H9 (cell line): ENCODE data around the gene VEGFC. TPM values are rescaled to one million over a fixed set of nuclear protein-coding genes. Genes with fewer than 3 reads are reported as not detected.

Source experiments
- DNase-seq: peaks from one replicate; pipeline ENCODE4 v3.0.0-alpha.2; 2017
- H2AFZ ChIP-seq: one replicate; pipeline ENCODE4 v1.6.1; 2013; ENCODE audit warnings: mild to moderate bottlenecking, low read length, control low read depth, moderate library complexity
- H2AK5ac ChIP-seq: 2 replicates; pipeline ENCODE4 v1.6.1; 2013; ENCODE audit warnings: low read length, control low read depth, mixed read lengths; ENCODE audit not compliant: insufficient read length
- H2BK120ac ChIP-seq: one replicate; pipeline ENCODE4 v1.6.1; 2013; ENCODE audit warnings: low read depth, mild to moderate bottlenecking, low read length, control low read depth, inconsistent platforms; ENCODE audit not compliant: poor library complexity, severe bottlenecking
- H2BK12ac ChIP-seq: 2 replicates; pipeline ENCODE4 v1.6.1; 2013; ENCODE audit warnings: low read length, control low read depth, mixed read lengths, low read depth; ENCODE audit not compliant: insufficient read length
- H2BK15ac ChIP-seq: 2 replicates; pipeline ENCODE4 v1.6.1; 2013; ENCODE audit warnings: low read depth, low read length, control low read depth
- H2BK20ac ChIP-seq: one replicate; pipeline ENCODE4 v1.6.1; 2013; ENCODE audit warnings: low read depth, mild to moderate bottlenecking, low read length, control low read depth, inconsistent platforms; ENCODE audit not compliant: poor library complexity, severe bottlenecking
- H2BK5ac ChIP-seq: 2 replicates; pipeline ENCODE4 v1.6.1; 2013; ENCODE audit warnings: low read length, control low read depth, mixed read lengths; ENCODE audit not compliant: insufficient read length
- H3K14ac ChIP-seq: 2 replicates; pipeline ENCODE4 v1.6.1; 2013; ENCODE audit warnings: low read length, control low read depth; ENCODE audit not compliant: insufficient read depth
- H3K18ac ChIP-seq: 2 replicates; pipeline ENCODE4 v1.6.1; 2013; ENCODE audit warnings: low read depth, mild to moderate bottlenecking, mixed read lengths, low read length, control low read depth; ENCODE audit not compliant: insufficient read length
- H3K23ac ChIP-seq: 2 replicates; pipeline ENCODE4 v1.6.1; 2013; ENCODE audit warnings: low read length, control low read depth, mixed read lengths, low read depth; ENCODE audit not compliant: insufficient read length
- H3K23me2 ChIP-seq: 2 replicates; pipeline ENCODE4 v1.6.1; 2013; ENCODE audit warnings: low read depth, mild to moderate bottlenecking, mixed read lengths, low read length, control low read depth; ENCODE audit not compliant: insufficient read length, poor library complexity, severe bottlenecking
- H3K27ac ChIP-seq: 2 replicates; pipeline ENCODE4 v1.5.1; 2013; ENCODE audit warnings: low read length, control low read depth, mixed read lengths, low read depth; ENCODE audit not compliant: insufficient read length
- H3K27me3 ChIP-seq: 2 replicates; pipeline ENCODE4 v1.6.1; 2013; ENCODE audit warnings: low read length, control low read depth, inconsistent platforms; ENCODE audit not compliant: insufficient read depth
- H3K4ac ChIP-seq: 2 replicates; pipeline ENCODE4 v1.6.1; 2013; ENCODE audit warnings: low read depth, mild to moderate bottlenecking, control low read depth, inconsistent platforms, low read length, moderate library complexity
- H3K4me1 ChIP-seq: 2 replicates; pipeline ENCODE4 v1.6.1; 2013; ENCODE audit warnings: low read length, control low read depth, inconsistent platforms; ENCODE audit not compliant: insufficient read depth
- H3K4me2 ChIP-seq: 2 replicates; pipeline ENCODE4 v1.6.1; 2013; ENCODE audit warnings: low read length, control low read depth, mixed read lengths; ENCODE audit not compliant: insufficient read length, insufficient read depth
- H3K56ac ChIP-seq: 2 replicates; pipeline ENCODE4 v1.6.1; 2013; ENCODE audit warnings: low read depth, mild to moderate bottlenecking, mixed read lengths, low read length, control low read depth; ENCODE audit not compliant: insufficient read length
- H3K79me1 ChIP-seq: 2 replicates; pipeline ENCODE4 v1.6.1; 2013; ENCODE audit warnings: low read depth, mild to moderate bottlenecking, moderate library complexity, low read length, control low read depth, inconsistent platforms; ENCODE audit not compliant: insufficient read depth, poor library complexity, severe bottlenecking
- H3K79me2 ChIP-seq: 2 replicates; pipeline ENCODE4 v1.6.1; 2013; ENCODE audit warnings: low read length, control low read depth, inconsistent platforms; ENCODE audit not compliant: insufficient read depth
- H3K9ac ChIP-seq: 2 replicates; pipeline ENCODE4 v1.6.1; 2013; ENCODE audit warnings: low read length, control low read depth, mixed read lengths; ENCODE audit not compliant: insufficient read length; ENCODE audit errors: extremely low read depth
- H3K9me3 ChIP-seq: one replicate; pipeline ENCODE4 v1.6.1; 2013; ENCODE audit warnings: low read depth, low read length, inconsistent platforms; ENCODE audit not compliant: control insufficient read depth
- H3T11ph ChIP-seq: one replicate; pipeline ENCODE4 v1.6.1; 2013; ENCODE audit warnings: mild to moderate bottlenecking, low read length, control low read depth, inconsistent platforms
- H4K20me1 ChIP-seq: one replicate; pipeline ENCODE4 v1.6.1; 2013; ENCODE audit not compliant: control insufficient read depth, insufficient read length, insufficient read depth
- H4K5ac ChIP-seq: 2 replicates; pipeline ENCODE4 v1.6.1; 2013; ENCODE audit warnings: low read depth, mild to moderate bottlenecking, mixed read lengths, low read length, control low read depth; ENCODE audit not compliant: insufficient read length
- H4K8ac ChIP-seq: replicated peaks from 2 replicates; pipeline ENCODE4 v1.6.1; 2013; ENCODE audit warnings: low read length, control low read depth, mixed read lengths, low read depth; ENCODE audit not compliant: insufficient read length
- H4K91ac ChIP-seq: 2 replicates; pipeline ENCODE4 v1.6.1; 2013; ENCODE audit warnings: low read depth, mild to moderate bottlenecking, moderate library complexity, mixed read lengths, low read length, control low read depth; ENCODE audit not compliant: insufficient read length
- H3K27ac Mint-ChIP-seq, 3 experiments: 2 replicates in 2 of 3; 3 replicates in 1 of 3; pipeline ENCODE4 v1.8.0; 2020 to 2021; ENCODE audit warnings: mixed read lengths in 3 of 3, mild to moderate bottlenecking in 1 of 3, moderate library complexity in 1 of 3
- H3K27me3 Mint-ChIP-seq: 2 replicates; pipeline ENCODE4 v1.8.0; 2021; ENCODE audit warnings: low read depth, mild to moderate bottlenecking, moderate library complexity, mixed read lengths
- H3K36me3 Mint-ChIP-seq, 3 experiments: 2 replicates in 2 of 3; 3 replicates in 1 of 3; pipeline ENCODE4 v1.8.0; 2020 to 2021; ENCODE audit warnings: low read depth in 3 of 3, mixed read lengths in 3 of 3; ENCODE audit not compliant: insufficient read depth in 1 of 3
- H3K4me1 Mint-ChIP-seq, 2 experiments: 2 replicates each; pipeline ENCODE4 v1.8.0; 2020; ENCODE audit warnings: mixed read lengths in 2 of 2
- H3K4me3 Mint-ChIP-seq, 2 experiments: 2 replicates in 1 of 2; 3 replicates in 1 of 2; pipeline ENCODE4 v1.8.0; 2020 to 2021; ENCODE audit warnings: mild to moderate bottlenecking in 2 of 2, mixed read lengths in 2 of 2, moderate library complexity in 1 of 2
- H3K9me3 Mint-ChIP-seq, 2 experiments: 2 replicates in 1 of 2; 3 replicates in 1 of 2; pipeline ENCODE4 v1.8.0; 2020; ENCODE audit warnings: mild to moderate bottlenecking in 2 of 2, mixed read lengths in 2 of 2, moderate library complexity in 1 of 2
- WGBS: extraction: QIAGEN DNeasy Blood & Tissue Kit; methylation state at CpG from one replicate; pipeline ENCODE4 v1.1.7; 2013; ENCODE audit warnings: missing lambda C conversion rate, low lambda C conversion rate, mixed read lengths; ENCODE audit not compliant: insufficient read length; ENCODE audit errors: extremely low coverage; 5-methylcytosine and 5-hydroxymethylcytosine counted together
- total RNA-seq: library from RNA; stranded (reverse); gene quantifications from 2 replicates; pipeline ENCODE4 v1.2.1, GENCODE V29; 2021
- TF ChIP-seq, protein P1 (sequence below): fragments of 200-600 bp; sonication (generic); conservative IDR thresholded peaks from 3 replicates; pipeline ENCODE4 v1.8.0; 2021; ENCODE audit warnings: antibody characterized with exemption, mild to moderate bottlenecking

VEGFC gene
- total RNA-seq, 1 experiment from 2014 or later, result 0.46 TPM

DNA sequence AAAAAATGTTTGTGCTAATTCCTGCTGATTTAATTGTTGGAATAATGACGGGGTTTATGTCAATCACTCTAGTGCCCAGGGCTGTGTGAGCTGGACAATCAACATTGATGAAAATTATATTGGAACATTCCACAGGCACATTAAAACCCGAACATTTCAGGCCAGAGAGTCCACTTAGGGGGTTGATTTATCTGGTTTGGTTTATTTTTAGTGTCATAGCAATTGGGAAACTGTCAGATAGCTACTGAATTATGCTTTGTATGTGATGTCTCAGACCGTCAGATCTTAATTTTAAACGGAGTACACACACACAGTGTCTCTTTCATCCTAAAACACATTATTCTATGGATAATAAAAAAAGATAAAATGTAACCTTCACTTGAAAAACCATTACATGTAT lies 51.5 kb downstream of the VEGFC start:
- Mint-ChIP-seq H3K4me1 (no peaks in the 10 kb centered on the region), H3K27ac (no peak overlapping the region), H3K9me3 (no peaks in the 10 kb centered on the region), H3K4me3 (no peak overlapping the region), H3K27me3 (no peaks in the 10 kb centered on the region), H3K36me3 (no peaks in the 10 kb centered on the region)
- H2BK5ac ChIP-seq, result no peak overlapping the region
- no peaks in the 10 kb centered on the region for H3K4me1 ChIP-seq
- H2AK5ac ChIP-seq, result no peak overlapping the region
- H3K23ac ChIP-seq, result no peak overlapping the region
- no peak for DNase-seq
- no peak overlapping the region for H3K18ac ChIP-seq
- H3K27me3 ChIP-seq, result no peaks in the 10 kb centered on the region
- H3K27ac ChIP-seq, result no peak overlapping the region
- H2BK12ac ChIP-seq, result no peak overlapping the region
- H4K20me1 ChIP-seq, result no peaks in the 10 kb centered on the region
- H2AFZ ChIP-seq, result no peak overlapping the region
- H3K4ac ChIP-seq, result no peak overlapping the region
- H3K4me2 ChIP-seq, result no peak overlapping the region
- no peak overlapping the region for H4K91ac ChIP-seq
- no peak overlapping the region for H2BK20ac ChIP-seq
- no peak overlapping the region for H4K5ac ChIP-seq
- H3K79me1 ChIP-seq, result no peaks in the 10 kb centered on the region
- H2BK120ac ChIP-seq, result no peak overlapping the region
- no peak overlapping the region for H3K14ac ChIP-seq
- no peak overlapping the region for H3T11ph ChIP-seq
- no peaks in the 10 kb centered on the region for H3K9me3 ChIP-seq
- no peak overlapping the region for H3K9ac ChIP-seq
- no peaks in the 10 kb centered on the region for H3K23me2 ChIP-seq
- no peaks in the 10 kb centered on the region for H3K79me2 ChIP-seq
- TF ChIP-seq, protein P1, sequence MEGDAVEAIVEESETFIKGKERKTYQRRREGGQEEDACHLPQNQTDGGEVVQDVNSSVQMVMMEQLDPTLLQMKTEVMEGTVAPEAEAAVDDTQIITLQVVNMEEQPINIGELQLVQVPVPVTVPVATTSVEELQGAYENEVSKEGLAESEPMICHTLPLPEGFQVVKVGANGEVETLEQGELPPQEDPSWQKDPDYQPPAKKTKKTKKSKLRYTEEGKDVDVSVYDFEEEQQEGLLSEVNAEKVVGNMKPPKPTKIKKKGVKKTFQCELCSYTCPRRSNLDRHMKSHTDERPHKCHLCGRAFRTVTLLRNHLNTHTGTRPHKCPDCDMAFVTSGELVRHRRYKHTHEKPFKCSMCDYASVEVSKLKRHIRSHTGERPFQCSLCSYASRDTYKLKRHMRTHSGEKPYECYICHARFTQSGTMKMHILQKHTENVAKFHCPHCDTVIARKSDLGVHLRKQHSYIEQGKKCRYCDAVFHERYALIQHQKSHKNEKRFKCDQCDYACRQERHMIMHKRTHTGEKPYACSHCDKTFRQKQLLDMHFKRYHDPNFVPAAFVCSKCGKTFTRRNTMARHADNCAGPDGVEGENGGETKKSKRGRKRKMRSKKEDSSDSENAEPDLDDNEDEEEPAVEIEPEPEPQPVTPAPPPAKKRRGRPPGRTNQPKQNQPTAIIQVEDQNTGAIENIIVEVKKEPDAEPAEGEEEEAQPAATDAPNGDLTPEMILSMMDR, result no peak
- H2BK15ac ChIP-seq, result no peak overlapping the region
- WGBS, result no CpG with 5 or more reads among the region's 4 CpGs
- H3K56ac ChIP-seq, result no peak overlapping the region
- H4K8ac ChIP-seq, result no peak overlapping the region
